PC-9 (cell line): ENCODE measurements around the gene MTCL1. TPM values are rescaled to one million over a fixed set of nuclear protein-coding genes. Genes with fewer than 3 reads are reported as not detected.

Experiments used
- BruUV-seq: library from RNA; stranded (reverse); fragments of 400-500 nt; replicated peaks from 2 replicates; lab custom pipeline; 2021; lab: Mats Ljungman, UMichigan
- CTCF ChIA-PET: fragments of 300-600 bp; sonication (Branson Sonifier 250); formaldehyde crosslinking; loops from one replicate; lab custom pipeline; 2022; ENCODE audit warnings: antibody characterized with exemption; lab: Charles Lee
- POLR2A ChIA-PET: fragments of 300-600 bp; sonication (Branson Sonifier 250); formaldehyde crosslinking; loops from one replicate; lab custom pipeline; 2022; ENCODE audit warnings: antibody characterized with exemption; ENCODE audit not compliant: unreplicated experiment; lab: Charles Lee
- DNase-seq, 2 experiments: peaks; one replicate each; pipeline versions ENCODE4 v3.0.0 to v3.0.0-alpha.2; 2015 to 2022; ENCODE audit warnings: mixed read lengths in 1 of 2
- H2AFZ ChIP-seq: fragments of 200-600 bp; sonication (generic); 2 replicates; pipeline ENCODE4 v1.8.1; 2017; ENCODE audit warnings: antibody characterized with exemption
- H3F3A ChIP-seq: fragments of 200-600 bp; sonication (generic); 2 replicates; pipeline ENCODE4 v1.8.1; 2017; ENCODE audit warnings: antibody characterized with exemption, mild to moderate bottlenecking, low read depth; ENCODE audit not compliant: insufficient read depth
- H3K27ac ChIP-seq: fragments of 200-600 bp; sonication (generic); 2 replicates; pipeline ENCODE4 v1.6.1; 2016; ENCODE audit warnings: mixed run types
- H3K27me3 ChIP-seq: fragments of 200-600 bp; sonication (generic); 2 replicates; pipeline ENCODE4 v1.6.1; 2016; ENCODE audit warnings: low read depth, mixed run types; ENCODE audit not compliant: insufficient read depth
- H3K36me3 ChIP-seq: fragments of 200-600 bp; sonication (generic); 2 replicates; pipeline ENCODE4 v1.6.1; 2016; ENCODE audit warnings: low read depth, mixed run types
- H3K4me1 ChIP-seq: fragments of 200-600 bp; sonication (generic); replicated peaks from 2 replicates; pipeline ENCODE4 v1.6.1; 2016; ENCODE audit warnings: mixed run types; ENCODE audit not compliant: insufficient read depth
- H3K4me2 ChIP-seq: fragments of 200-600 bp; sonication (generic); 2 replicates; pipeline ENCODE4 v1.6.1; 2017; ENCODE audit warnings: mixed run types
- H3K4me3 ChIP-seq: fragments of 200-600 bp; sonication (generic); 2 replicates; pipeline ENCODE4 v1.6.1; 2016; ENCODE audit warnings: mixed run types
- H3K79me2 ChIP-seq: fragments of 200-600 bp; sonication (generic); 2 replicates; pipeline ENCODE4 v1.6.1; 2017; ENCODE audit warnings: low read depth, mixed run types
- H3K9me2 ChIP-seq: fragments of 200-600 bp; sonication (generic); 2 replicates; pipeline ENCODE4 v1.8.1; 2017; ENCODE audit warnings: mild to moderate bottlenecking; ENCODE audit not compliant: insufficient read depth
- H3K9me3 ChIP-seq: fragments of 200-600 bp; sonication (generic); 2 replicates; pipeline ENCODE4 v1.8.1; 2016; ENCODE audit warnings: low read depth; ENCODE audit not compliant: insufficient read depth
- H4K20me1 ChIP-seq: fragments of 200-600 bp; sonication (generic); 2 replicates; pipeline ENCODE4 v1.8.1; 2017; ENCODE audit not compliant: insufficient read depth
- CTCF ChIP-seq: fragments of 200-600 bp; sonication (generic); conservative IDR thresholded peaks from 2 replicates; pipeline ENCODE4 v1.6.1; 2017; ENCODE audit warnings: mixed run types, antibody characterized with exemption, mild to moderate bottlenecking, moderate library complexity
- EZH2 ChIP-seq: fragments of 200-600 bp; sonication (generic); IDR thresholded peaks from 2 replicates; pipeline ENCODE4 v1.8.0; 2017; ENCODE audit warnings: antibody characterized with exemption, low read depth
- intact Hi-C: fragments of 100-400 bp; cut with micrococcal nuclease; formaldehyde crosslinking; loops from one replicate; pipeline ENCODE4 v1.10.0; 2022; ENCODE audit not compliant: unreplicated experiment
- total RNA-seq: library from RNA; stranded (reverse); gene quantifications from 2 replicates; pipeline ENCODE4 v1.2.3, GENCODE V29; 2021

Gene MTCL1
- total RNA-seq, 1 experiment from 2014 or later, result 29.6 TPM

GRCh38 chr18:8749492-8749891 lies 44.1 kb downstream of the MTCL1 start:
- POLR2A ChIA-PET, result no interaction called here
- no peak for DNase-seq
- Histone ChIP-seq H3K9me2 (no peaks in the 10 kb centered on the region), H3K4me1 (no peaks in the 10 kb centered on the region), H3K27me3 (no peaks in the 10 kb centered on the region), H3F3A (no peaks in the 10 kb centered on the region), H3K4me2 (no peak overlapping the region), H3K36me3 (no peaks in the 10 kb centered on the region), H3K4me3 (no peak overlapping the region), H3K27ac (no peak overlapping the region), H2AFZ (no peak overlapping the region), H3K9me3 (no peaks in the 10 kb centered on the region), H3K79me2 (no peaks in the 10 kb centered on the region), H4K20me1 (no peaks in the 10 kb centered on the region)
- BruUV-seq, result no TSS peak
- TF ChIP-seq EZH2 (no peak), CTCF (no peak)
- CTCF ChIA-PET, result no interaction called here
- intact Hi-C loops, result no loop called here

GRCh38 chr18:8750954-8751415 lies 45.6 kb downstream of the MTCL1 start:
- Histone ChIP-seq H3F3A (no peaks in the 10 kb centered on the region), H3K4me3 (no peak overlapping the region), H3K79me2 (no peaks in the 10 kb centered on the region), H4K20me1 (no peaks in the 10 kb centered on the region), H3K27ac (no peak overlapping the region), H3K4me2 (no peak overlapping the region), H3K36me3 (no peaks in the 10 kb centered on the region), H3K9me3 (no peaks in the 10 kb centered on the region), H2AFZ (no peak overlapping the region), H3K9me2 (no peaks in the 10 kb centered on the region), H3K4me1 (no peaks in the 10 kb centered on the region), H3K27me3 (no peaks in the 10 kb centered on the region)
- POLR2A ChIA-PET, result no interaction called here
- TF ChIP-seq EZH2 (no peak), CTCF (no peak)
- DNase-seq, result no peak
- CTCF ChIA-PET, result no interaction called here
- intact Hi-C loops, result no loop called here
- no TSS peak for BruUV-seq

- BruUV-seq, result no TSS peak
- Histone ChIP-seq H3K4me2 (no peak overlapping the region), H3K4me1 (no peaks in the 10 kb centered on the region), H2AFZ (no peak overlapping the region), H3K36me3 (no peaks in the 10 kb centered on the region), H3K9me2 (no peaks in the 10 kb centered on the region), H3K79me2 (no peaks in the 10 kb centered on the region), H4K20me1 (no peaks in the 10 kb centered on the region), H3K27ac (no peak overlapping the region), H3K4me3 (no peak overlapping the region), H3K9me3 (no peaks in the 10 kb centered on the region), H3K27me3 (no peaks in the 10 kb centered on the region), H3F3A (no peaks in the 10 kb centered on the region)
- ChIA-PET CTCF (no interaction called here), POLR2A (interaction anchor here (0.6 kb wide), 1 partner anchor 26 kb away, joined by 13 read pairs; no protein-coding TSS in a partner anchor)
- no peak for DNase-seq
- intact Hi-C loops, result no loop called here
- TF ChIP-seq CTCF (no peak), EZH2 (no peak)
Measured at GRCh38 chr18:8751692-8752091, 46.3 kb downstream of the MTCL1 start.
